Measurements from ENCODE around the gene SDK1.

SDK1 gene

DNA sequence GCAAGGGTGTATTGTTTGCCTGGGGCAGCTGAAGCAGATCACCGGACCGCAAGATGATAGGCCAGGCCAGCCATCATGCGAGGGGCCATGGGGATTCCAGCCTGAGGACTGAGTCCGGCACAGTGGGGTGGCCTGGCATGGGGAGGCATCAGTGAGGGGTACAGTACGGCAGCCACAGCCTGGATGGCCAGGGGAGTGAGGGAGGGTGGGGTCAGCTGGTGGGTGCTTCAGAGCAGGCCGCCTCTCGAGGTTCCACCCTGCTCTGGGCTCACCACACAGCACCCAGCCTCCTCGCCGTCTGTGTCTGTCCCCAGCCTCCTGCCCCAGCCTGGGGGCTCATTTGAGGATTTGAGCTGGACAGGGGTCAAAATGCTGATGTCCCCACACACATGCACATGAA lies 872.6 kb downstream of the SDK1 start:
- DNase-seq: no peak

DNA sequence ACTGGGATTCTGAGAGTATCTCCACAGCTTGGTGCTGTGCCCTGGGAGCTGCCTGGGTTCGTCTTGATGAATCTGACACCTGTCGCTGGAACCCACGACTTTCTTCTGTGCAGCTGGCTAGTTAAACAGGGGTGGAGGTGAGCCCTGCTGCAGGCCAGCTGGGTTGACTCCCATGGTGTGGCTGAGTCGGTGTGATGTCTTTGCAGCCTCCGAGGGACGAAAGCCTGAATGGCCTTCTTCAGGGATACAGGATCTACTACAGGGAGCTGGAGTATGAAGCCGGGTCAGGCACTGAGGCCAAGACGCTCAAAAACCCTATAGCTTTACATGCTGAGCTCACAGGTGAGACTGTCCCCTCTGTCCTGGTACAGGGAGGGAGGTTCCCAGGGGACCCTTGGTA lies 873.0 kb downstream of the SDK1 start:
- no peak for DNase-seq

DNA sequence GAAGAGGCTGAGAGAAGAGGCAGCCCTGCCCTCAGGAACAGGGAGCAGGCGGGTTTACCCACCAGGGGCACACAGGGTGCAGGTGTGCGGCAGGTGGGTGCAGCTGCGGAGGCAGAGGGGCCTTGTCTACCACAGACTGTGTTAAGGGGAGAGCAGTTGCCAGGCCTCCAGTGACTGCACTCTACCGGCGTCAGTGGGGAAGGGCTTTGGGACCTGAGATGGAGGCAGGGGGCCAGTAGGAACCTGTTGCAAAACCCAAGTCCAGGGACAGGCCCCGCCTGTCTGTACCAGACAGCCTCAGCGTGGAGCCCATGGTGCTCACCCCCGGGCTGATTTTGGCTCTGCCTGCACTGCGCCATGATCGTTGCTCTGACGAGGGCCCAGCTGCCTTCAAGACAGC lies 873.4 kb downstream of the SDK1 start:
- no peak for DNase-seq

DNA sequence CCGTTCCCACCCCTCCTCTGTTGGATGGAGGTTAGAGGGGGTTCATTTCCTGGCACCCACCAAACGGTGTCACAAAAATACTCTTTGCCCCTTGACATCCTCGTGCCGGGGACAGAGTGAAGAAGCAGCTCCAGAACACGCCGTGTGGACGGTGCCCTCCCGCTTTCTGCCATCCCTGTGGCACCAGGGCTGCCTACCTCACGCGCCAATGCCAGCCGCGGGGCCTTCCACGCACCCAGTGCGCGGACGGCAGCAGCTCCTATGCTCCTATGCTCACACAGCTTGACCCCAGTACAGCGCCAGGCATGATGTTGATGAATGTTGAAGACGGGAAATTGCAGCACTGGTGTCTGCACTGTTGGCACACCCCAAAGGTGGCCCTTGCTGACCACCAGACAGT lies 873.8 kb downstream of the SDK1 start:
- no peak for DNase-seq

DNA sequence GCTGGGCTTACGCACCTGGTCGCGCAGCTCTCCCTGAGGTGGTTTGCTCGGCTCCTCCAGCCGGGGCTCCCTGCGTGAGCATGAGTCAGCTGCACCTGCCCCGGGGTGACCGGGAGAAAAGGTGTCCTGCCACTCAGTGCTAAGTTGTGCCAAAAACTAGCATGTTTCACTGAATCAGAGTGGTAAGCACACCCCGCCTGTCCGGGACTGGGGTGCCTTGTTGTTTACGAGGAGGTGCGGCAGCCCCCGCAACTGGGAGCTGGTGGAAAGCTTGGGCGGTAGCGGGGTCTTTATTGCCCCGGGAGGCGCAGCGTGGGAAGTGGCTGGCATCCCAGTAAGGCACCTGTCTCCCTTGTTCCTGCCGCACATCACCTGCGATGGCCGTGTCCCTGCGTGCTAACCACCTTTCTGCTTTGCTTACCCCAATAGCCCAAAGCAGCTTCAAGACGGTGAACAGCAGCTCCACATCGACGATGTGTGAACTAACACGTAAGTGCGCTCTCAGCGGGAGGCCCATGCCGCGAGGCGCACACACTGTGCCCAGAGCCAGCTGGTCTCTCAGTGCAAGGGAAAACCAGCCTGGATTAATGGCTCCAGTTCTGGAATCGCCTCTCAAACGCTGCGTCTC lies 874.4 kb downstream of the SDK1 start:
- no peak for DNase-seq

DNA sequence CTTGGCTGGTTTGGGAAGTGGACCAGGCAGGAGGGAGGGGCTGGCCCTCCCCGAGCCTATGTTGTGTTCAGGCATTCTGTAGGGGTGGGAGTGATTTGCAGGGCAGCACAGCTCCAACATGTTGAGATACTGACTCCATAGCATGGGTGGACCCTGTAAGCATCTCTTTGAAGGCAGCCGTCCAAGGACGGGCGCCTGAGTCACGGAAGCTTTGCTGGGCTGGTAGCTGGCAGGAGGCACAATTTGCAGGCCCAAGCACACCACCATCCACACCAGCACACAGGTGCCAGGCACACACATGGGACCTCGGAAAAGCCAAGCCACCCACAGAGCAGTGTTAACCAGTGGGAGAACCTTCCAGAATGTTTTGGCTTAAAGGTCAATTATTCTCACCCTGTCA lies 875.9 kb downstream of the SDK1 start:
- DNase-seq: no peak

DNA sequence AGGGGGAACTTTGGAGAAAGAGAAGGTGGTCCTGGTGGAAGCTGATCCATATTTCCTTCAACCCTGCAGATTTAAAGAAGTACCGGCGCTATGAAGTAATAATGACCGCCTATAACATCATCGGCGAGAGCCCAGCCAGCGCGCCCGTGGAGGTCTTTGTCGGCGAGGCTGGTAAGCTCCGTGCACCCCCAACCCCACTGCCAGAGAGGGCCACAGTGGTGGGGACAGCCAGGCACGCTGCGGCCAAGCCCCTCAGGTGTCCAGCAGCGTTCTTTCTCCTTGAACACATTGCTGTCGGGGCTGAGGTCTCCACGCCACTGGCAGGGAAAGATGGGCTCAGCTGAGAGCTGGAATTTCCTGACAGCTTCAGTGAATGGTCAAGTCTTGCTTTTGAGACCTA lies 877.4 kb downstream of the SDK1 start:
- DNase-seq: no peak

DNA sequence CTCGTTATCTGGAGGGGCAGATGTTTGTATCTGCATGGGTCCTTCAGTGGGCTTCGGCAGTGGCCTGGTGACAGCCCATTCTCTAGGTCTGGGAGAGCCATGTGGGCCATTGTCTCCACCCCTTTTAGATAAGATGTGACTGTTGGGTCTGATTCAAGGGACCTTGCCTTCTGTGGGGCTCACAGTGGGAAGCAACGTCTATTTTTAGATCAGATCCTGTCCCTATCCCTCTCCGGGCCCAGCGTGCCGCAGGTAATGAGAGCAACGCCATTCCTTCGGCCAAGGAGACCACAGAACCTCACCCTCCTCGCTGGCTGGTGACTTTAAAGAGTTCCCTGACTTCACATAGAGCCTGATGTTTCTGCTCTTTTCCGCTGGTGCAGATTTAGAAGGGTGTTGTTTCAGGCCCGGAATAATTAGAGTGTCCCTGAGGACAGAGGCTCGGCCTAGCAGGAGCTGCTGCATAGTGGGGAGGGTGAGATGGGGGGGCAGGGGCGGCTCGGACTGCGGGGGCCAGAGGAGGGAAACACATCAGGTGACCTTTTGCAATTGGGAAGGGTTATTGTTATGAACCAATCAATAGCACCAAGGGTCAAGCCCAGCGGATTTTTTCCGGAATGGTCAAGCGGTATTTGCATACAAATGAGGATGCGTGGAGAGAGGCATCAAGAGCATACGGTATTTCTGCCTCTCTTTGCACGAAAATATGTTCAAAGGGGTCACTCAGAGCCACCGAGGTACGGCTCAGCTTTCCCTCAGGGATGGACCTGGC lies 878.0 kb downstream of the SDK1 start:
- DNase-seq: no peak

DNA sequence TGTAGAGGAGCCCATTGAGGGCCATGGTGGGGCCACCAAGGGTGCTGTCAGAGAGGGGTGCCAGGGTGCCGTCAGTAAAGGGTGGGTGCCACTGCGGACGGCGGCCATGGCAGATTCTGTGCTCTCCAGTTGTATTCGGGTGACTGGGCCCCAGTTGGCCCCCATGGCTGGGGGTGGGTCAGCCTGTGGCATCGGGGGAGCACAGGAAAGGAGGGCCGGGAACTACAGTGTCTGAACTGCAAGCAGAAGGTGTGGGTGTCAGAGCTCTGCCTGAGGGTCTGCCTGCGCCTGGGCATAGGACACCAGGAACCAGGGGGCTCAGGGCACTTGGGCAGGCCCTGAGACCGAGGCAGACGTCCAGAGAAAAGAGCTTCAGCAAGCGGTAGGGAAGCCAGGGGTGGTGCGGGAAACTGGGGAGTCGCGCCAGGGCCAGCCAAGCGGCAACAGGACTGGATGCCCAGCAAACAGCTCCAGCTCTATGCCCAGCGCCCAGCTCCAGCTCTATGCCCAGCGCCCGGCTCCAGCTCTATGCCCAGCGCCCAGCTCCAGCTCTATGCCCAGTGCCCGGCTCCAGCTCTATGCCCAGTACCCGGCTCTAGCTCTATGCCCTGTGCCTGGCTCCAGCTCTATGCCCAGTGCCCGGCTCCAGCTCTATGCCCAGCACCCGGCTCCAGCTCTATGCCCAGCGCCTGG lies 878.8 kb downstream of the SDK1 start:
- DNase-seq: no peak

DNA sequence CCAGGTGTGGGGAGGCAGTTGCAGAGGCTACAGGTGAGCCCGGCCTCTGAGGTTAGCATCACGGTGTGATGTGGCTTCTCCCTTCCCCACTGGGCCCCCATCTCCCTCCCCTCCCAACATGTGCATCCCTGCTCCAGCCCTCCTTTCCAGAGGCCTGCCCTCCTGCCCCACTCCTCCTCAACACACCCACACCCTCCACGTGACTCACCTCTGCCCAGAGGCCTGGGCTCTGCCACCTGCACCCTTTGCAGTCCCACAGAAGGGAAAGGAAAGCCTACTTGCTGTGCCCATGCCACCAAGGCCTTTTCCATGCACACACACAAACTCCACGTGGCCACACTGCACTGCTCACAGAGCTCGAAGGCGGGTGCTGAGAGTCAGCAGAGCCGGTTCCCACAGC lies 880.4 kb downstream of the SDK1 start:
- no peak for DNase-seq

DNA sequence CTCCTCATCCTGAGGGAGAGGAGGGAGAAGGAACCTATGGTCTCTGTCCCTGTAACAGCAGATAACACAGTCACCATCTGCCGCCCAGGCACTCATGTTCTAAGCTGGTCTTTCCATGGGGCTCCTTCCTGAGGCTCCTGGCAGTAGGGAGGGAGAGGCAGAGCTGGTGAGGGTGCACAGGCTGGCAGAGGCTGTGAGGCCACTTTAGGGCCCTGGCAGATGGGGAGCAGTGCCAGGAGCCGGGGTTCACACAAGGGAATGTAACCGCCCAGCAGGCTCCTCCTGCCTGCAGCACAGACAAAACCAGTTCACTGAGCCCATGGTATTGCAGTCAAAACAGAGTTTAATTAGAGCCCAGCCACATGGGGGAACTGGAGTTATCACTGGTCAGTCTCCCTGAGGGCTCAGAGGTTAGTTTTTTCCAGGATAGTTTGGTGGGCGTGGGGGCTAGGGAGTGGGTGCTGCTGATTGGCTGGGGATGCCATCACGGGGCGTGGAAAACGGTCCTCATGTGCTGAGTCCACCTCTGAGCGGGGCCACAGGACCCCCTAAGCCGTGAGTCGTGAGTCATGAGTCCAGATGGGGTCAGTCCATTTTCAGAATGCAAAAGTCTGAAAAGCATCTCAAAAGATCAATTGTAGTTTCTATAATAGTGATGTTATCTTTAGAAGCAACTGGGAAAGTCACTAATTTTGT lies 881.7 kb downstream of the SDK1 start:
- no peak for DNase-seq

DNA sequence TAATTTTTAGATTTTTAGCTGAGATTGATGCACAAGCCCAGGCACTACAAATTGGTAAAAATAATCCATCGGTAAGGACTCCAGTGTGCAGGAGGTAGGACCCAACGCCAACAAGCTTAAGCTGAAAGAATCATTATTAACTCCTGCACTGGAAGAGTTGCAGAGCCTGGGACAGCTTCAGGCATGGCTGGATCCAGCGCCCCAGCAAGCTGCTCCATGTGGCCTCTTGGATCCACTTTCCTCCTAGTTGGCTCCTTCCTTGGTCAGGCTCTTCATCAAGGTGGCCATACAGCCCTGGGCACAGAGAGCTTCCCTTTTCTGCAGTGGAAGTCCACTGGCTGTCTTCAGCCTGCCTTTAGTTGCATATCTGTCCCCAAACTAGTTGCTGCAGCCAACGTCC lies 883.6 kb downstream of the SDK1 start:
- no peak for DNase-seq

DNA sequence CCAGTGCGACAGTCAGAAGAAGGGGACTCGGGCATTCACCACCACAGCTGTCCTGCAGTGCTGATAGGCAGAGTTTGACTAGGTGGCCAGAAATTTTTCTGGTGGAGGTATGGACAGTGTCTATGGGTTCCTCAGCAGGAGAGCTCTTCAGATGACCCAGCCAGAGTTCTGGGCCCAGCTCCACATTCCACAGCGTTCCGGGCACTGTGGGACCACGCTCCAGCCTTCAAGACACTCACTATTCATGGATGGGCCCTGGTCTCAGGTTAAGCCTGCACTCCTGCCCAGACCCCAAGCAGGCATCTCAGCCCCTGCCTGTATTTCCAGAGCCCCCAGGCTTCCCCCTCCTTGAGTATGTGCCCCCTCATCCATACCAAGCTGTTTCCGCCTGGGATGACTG lies 884.1 kb downstream of the SDK1 start:
- DNase-seq: no peak

DNA sequence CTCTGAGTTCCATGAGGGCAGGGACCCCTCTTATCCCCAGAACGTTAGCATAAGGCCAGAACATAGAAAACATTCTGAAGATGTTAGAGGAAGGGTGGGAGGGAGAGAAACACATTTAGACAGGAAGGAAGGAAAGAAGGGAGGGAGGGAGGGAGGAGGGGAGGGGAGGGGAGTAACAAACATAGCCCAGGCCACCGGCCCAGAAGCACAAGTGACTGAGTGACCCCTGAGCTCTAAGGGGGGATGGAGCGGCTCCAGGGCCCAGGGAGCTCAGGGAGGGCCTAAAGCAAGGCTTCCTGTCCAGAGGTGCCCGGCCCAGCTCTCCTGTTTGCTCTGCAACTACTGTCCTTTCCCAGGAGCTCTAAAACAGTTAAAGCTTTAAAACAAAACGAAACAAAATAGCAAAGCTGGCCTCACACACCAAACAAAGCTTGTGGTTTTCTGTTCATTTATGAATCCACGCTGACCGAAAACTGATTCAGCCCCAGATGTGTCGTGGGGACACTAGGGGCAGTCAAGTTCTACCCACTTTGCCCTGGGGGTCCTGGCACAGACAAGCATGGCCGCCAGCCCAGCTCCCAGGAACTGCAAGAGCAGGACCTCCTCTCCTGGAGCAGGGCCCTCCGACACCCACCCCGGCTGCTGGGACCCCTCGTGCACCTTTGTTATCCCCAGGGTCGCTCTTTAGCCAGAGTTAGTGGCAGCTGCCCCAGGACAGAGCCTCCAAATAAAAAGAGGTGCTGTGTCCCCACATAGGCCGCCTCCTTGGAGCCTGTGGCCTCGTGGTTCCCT lies 884.9 kb downstream of the SDK1 start:
- DNase-seq: no peak

DNA sequence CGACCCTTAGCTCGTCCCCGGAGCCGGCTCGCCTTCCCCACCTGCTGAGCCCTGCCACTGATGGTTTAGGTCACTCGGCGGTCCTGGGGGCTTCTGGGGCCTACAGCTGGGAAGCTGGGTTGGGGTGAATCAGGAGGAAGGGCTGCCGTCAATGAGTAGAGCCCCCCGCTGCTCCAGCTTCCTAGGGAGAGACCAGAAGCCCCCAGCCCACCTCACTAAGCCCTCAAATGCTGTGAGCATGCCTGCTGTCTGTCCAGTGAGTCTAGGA lies 885.4 kb downstream of the SDK1 start:
- no peak for DNase-seq

DNA sequence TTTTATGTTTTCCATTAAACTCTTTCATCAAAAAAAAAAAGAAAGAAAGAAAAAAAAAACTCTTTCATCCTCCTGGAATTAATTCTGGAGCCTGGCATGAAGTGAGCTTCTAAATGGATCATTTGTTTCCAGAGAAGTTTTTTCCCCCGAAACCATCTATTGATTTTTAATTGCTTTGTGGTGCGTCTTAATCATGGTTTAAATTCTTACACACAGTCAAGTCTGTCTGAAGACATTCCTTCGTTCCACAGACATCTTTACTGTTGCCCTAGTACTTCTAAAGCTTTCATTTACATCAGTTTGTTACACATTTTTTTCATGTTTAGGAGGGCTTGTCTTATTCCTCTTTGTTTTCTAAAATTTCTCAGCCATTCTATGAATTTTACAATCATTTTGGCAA lies 887.6 kb downstream of the SDK1 start:
- DNase-seq: no peak

DNA sequence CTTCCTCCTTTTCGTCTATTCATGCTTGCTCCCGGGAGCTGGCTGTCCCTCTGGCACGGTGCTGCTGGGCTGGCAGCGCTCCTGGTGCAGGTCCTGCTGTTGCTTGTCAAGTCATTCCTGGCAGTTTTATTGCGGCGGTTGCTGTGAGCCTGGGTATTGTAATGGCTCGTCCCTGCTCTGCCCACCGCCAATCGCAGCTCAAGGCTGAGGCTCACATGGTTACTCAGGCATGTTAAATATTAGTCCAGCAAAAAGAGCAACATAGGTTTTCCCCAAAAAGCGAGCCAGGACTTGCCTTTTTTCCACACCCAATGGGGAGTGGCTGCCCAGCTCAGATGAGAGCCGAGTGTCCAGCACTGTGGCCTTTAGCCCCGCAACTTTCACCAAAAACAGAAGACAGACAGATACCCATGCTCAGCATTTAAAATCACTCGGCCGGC lies 888.1 kb downstream of the SDK1 start:
- DNase-seq: no peak

DNA sequence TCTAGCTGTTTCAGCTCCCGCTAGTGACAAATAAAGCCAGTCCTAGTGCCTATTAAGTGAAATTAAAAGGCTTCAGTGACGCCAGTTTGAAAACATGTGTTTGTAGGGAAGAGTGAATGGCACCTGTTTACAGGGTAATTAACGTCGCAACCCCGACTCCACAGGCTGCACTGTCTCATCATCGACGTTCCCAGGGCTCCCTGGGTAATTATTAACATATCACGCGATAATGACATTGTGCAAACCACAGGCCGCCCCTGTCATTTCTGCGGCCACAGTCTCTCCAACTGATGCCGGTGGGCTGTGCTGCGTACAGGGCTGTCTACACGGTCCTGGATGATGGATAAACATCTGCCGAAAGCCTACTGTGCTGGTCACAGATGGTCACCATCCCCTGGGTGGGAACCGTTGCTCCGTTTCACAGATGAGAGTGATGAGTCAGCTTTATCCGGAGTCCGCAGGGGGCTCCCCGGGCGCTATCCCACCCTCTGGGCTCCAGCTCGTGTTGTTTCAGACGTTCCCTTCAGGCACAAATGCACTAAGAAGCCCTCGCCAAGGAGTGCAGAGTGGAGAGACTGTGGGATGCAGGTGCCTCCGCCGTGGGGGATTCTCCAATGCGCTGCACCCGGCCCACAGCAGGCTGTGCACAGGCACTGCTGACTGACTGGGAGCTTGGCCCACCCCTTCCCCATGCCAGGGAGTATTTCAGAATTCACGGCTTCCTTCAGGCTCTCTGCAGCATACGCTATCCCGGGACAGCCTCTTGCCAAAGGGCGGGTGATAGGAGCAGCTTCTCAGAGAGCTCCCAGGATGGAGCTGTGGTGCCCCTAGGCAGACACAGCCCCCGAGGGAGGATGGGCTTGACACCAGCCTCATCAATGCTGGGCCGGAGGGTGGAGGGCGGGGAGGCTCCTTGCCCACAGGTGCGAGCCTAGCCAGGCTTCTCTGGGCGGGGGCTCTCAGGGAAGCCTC lies 889.2 kb downstream of the SDK1 start:
- no peak for DNase-seq

DNA sequence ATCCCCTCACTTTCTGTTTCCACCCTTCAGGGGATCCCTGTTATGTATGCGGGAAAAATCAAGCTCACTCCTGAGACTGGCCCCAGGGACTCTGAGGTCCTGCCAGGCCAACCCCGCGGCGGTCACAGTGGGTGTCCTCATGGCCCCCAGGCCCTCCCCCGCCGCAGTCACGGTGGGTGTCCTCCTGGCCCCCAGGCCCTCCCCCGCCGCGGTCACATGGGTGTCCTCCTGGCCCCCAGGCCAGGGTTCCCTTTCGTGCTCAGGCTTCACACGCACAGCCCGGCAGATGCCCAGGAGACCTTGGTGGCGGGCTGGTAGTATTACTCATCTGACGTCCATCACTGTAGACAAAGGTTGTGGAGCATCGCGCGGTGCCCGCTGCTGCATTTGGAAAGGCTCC lies 890.0 kb downstream of the SDK1 start:
- no peak for DNase-seq

DNA sequence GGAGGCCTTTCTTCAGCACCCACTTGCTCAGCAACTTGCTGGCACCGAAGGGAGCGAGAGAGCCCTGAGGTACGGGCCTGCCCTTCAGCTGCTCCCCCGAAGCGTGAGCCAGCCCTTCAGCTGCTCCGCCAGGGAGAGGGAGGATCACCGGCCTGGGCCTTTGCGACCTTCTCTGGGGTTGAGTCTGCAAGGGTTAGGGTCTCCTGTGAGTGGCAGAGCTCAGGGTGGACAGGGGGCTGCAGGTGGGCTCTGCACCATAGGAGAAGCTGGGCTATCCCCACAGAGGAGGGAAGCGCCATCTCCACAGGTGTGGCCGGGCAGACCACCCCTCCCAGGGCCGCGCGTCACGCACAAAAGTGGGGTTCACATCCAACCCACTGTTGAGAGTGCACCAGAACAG lies 890.5 kb downstream of the SDK1 start:
- no peak for DNase-seq

DNA sequence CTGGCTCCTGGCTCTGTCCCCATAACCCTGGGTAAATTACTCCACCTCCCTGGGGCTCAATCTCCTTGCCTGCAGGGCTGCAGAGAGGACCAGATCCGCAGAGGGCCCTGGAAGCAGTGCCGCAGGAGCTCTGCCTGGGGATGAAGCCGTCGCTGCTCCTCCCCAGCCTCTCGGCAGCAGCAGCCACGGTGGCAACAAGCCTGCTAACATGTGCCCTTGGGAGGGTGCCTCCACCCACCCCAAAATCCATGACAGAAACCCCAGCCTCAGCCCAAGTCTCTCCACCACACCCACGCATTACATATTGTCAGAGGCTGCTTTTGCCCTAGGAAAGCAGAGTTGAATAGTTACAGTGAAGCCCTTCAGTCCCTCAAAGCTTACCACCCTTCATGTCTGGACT lies 894.6 kb downstream of the SDK1 start:
- no peak for DNase-seq

Measured in retina (tissue), 1 donor.